ENCODE data around the gene SASH3. TPM values are rescaled to one million over a fixed set of nuclear protein-coding genes. Genes with fewer than 3 reads are reported as not detected.

Gene SASH3
- total and polyA plus RNA-seq, 2 donors from 2014 or later: 1.9 to 18.3 TPM

DNA sequence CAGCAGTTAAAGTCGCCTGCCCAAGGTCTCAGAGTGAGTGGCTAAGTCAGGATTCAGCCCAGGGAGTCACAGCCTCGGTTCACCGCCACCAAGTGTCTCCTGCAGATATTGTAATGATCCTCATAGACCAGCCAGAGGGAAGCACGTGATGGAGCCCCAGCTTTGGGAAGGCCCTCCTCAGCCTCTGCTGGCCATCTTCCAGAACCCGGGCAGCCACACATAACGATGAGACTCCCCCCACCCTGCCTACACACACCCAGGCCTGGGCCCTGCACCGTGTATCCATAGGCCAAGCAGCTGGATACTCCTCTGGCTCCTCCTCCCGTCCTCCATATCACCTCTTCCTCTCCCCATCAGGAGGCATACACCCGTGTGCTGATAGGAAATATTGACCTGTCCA, 19.6 kb upstream of the SASH3 start:
- no peak overlapping the region for H3K9ac ChIP-seq (ENCODE audit: low read length in 3 of 3)
- intact Hi-C loops (cut with DNase I): no loop called here
- H3K4me1 ChIP-seq (ENCODE audit: control insufficient read depth in 2 of 3, insufficient read depth in 2 of 3, low read depth in 1 of 3, low read length in 3 of 3): no peaks in the 10 kb centered on the region
- H3K27me3 ChIP-seq (ENCODE audit: control insufficient read depth, insufficient read depth, low read length): no peaks in the 10 kb centered on the region
- no peaks in the 10 kb centered on the region for H3K36me3 ChIP-seq (ENCODE audit: control insufficient read depth in 2 of 3, insufficient read depth in 3 of 3, low read length in 3 of 3)
- H3K4me3 ChIP-seq (ENCODE audit: low read length in 3 of 3): no peak overlapping the region
- DNase-seq (peak in 1 of 5 donors; percentile 54), FAIRE-seq (no peak)
- TF ChIP-seq, protein P1, sequence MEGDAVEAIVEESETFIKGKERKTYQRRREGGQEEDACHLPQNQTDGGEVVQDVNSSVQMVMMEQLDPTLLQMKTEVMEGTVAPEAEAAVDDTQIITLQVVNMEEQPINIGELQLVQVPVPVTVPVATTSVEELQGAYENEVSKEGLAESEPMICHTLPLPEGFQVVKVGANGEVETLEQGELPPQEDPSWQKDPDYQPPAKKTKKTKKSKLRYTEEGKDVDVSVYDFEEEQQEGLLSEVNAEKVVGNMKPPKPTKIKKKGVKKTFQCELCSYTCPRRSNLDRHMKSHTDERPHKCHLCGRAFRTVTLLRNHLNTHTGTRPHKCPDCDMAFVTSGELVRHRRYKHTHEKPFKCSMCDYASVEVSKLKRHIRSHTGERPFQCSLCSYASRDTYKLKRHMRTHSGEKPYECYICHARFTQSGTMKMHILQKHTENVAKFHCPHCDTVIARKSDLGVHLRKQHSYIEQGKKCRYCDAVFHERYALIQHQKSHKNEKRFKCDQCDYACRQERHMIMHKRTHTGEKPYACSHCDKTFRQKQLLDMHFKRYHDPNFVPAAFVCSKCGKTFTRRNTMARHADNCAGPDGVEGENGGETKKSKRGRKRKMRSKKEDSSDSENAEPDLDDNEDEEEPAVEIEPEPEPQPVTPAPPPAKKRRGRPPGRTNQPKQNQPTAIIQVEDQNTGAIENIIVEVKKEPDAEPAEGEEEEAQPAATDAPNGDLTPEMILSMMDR (IDR thresholded peaks at IDR 0.05; ENCODE audit: borderline replicate concordance, extremely low read depth, insufficient read depth): no peak
- no peak overlapping the region for H3K27ac ChIP-seq (ENCODE audit: low read depth in 2 of 2, low read length in 2 of 2)
- H3K9me3 ChIP-seq (ENCODE audit: control insufficient read depth in 2 of 3, insufficient read depth in 1 of 3, low read length in 3 of 3): no peaks in the 10 kb centered on the region

DNA sequence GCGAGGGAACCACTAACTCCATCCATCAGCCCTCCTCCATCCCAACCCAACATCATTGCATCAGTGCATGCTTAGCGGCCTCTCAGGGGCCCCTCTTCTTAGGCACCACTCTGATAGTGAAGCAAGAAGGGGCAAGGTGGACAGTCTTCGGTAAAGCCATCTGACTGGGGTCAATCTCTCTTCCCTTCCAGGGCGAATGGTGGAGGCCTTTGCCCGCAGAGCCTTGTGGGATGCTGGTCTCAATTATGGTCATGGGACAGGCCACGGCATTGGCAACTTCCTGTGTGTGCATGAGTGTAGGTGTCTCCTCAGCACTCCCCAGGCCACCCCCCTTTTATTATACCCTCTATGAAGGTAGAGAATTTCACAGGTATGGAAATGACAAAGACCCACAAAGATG, 18.8 kb upstream of the SASH3 start:
- no peaks in the 10 kb centered on the region for H3K4me1 ChIP-seq (ENCODE audit: control insufficient read depth in 2 of 3, insufficient read depth in 2 of 3, low read depth in 1 of 3, low read length in 3 of 3)
- no peaks in the 10 kb centered on the region for H3K9me3 ChIP-seq (ENCODE audit: control insufficient read depth in 2 of 3, insufficient read depth in 1 of 3, low read length in 3 of 3)
- FAIRE-seq: no peak
- DNase-seq: peak in 1 of 5 donors; percentile 18
- no peaks in the 10 kb centered on the region for H3K27me3 ChIP-seq (ENCODE audit: control insufficient read depth, insufficient read depth, low read length)
- TF ChIP-seq, protein P1 (IDR thresholded peaks at IDR 0.05; ENCODE audit: borderline replicate concordance, extremely low read depth, insufficient read depth): no peak
- H3K9ac ChIP-seq (ENCODE audit: low read length in 3 of 3): no peak overlapping the region
- intact Hi-C loops (cut with DNase I): no loop called here
- H3K27ac ChIP-seq (ENCODE audit: low read depth in 2 of 2, low read length in 2 of 2): no peak overlapping the region
- no peaks in the 10 kb centered on the region for H3K36me3 ChIP-seq (ENCODE audit: control insufficient read depth in 2 of 3, insufficient read depth in 3 of 3, low read length in 3 of 3)
- no peak overlapping the region for H3K4me3 ChIP-seq (ENCODE audit: low read length in 3 of 3)

DNA sequence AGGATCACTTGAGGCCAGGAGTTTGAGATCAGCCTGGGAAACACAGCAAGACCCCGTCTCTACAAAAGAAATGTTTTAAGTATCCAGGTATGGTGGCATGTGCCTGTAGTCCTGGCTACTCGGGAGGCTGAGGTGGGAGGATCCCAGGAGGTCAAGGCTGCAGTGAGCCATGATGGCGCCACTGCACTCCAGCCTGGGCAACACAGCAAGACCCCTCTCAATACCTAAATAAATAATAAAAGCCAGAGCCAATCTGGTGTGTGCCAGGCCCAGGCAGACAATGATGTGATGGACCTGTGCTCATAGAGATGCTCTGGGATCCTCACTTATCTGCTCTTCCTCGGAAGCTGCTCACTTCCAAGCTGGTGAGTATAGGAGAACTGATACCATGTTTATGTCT, 18.2 kb upstream of the SASH3 start:
- no peaks in the 10 kb centered on the region for H3K36me3 ChIP-seq (ENCODE audit: control insufficient read depth in 2 of 3, insufficient read depth in 3 of 3, low read length in 3 of 3)
- no peak overlapping the region for H3K9ac ChIP-seq (ENCODE audit: low read length in 3 of 3)
- H3K9me3 ChIP-seq (ENCODE audit: control insufficient read depth in 2 of 3, insufficient read depth in 1 of 3, low read length in 3 of 3): no peaks in the 10 kb centered on the region
- intact Hi-C loops (cut with DNase I): no loop called here
- no peaks in the 10 kb centered on the region for H3K27me3 ChIP-seq (ENCODE audit: control insufficient read depth, insufficient read depth, low read length)
- TF ChIP-seq, protein P1 (IDR thresholded peaks at IDR 0.05; ENCODE audit: borderline replicate concordance, extremely low read depth, insufficient read depth): no peak
- no peak for FAIRE-seq
- no peaks in the 10 kb centered on the region for H3K4me1 ChIP-seq (ENCODE audit: control insufficient read depth in 2 of 3, insufficient read depth in 2 of 3, low read depth in 1 of 3, low read length in 3 of 3)
- no peak for DNase-seq
- no peak overlapping the region for H3K4me3 ChIP-seq (ENCODE audit: low read length in 3 of 3)
- no peak overlapping the region for H3K27ac ChIP-seq (ENCODE audit: low read depth in 2 of 2, low read length in 2 of 2)

DNA sequence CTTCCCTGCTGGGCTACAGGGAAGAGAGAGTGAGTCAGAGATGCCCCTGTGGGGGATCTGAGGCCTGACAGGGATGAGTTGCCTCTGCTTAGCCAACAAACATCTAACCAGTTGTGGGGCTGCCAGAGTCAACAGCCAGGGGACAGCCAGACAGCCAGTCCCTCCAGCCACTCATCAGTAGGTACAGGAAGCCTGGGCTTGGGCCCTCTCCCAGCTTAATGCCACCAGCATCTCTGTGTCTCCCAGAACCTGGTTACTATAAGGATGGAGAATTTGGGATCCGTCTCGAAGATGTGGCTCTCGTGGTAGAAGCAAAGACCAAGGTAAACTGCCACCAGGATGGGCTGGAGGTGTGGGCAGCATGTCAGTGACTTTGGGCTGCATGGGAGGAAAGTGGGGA, 17.3 kb upstream of the SASH3 start:
- H3K9me3 ChIP-seq (ENCODE audit: control insufficient read depth in 2 of 3, insufficient read depth in 1 of 3, low read length in 3 of 3): no peaks in the 10 kb centered on the region
- H3K27me3 ChIP-seq (ENCODE audit: control insufficient read depth, insufficient read depth, low read length): no peaks in the 10 kb centered on the region
- TF ChIP-seq, protein P1 (IDR thresholded peaks at IDR 0.05; ENCODE audit: borderline replicate concordance, extremely low read depth, insufficient read depth): no peak
- H3K36me3 ChIP-seq (ENCODE audit: control insufficient read depth in 2 of 3, insufficient read depth in 3 of 3, low read length in 3 of 3): no peaks in the 10 kb centered on the region
- FAIRE-seq (no peak), DNase-seq (no peak)
- no peak overlapping the region for H3K9ac ChIP-seq (ENCODE audit: low read length in 3 of 3)
- intact Hi-C loops (cut with DNase I): no loop called here
- no peak overlapping the region for H3K4me3 ChIP-seq (ENCODE audit: low read length in 3 of 3)
- no peaks in the 10 kb centered on the region for H3K4me1 ChIP-seq (ENCODE audit: control insufficient read depth in 2 of 3, insufficient read depth in 2 of 3, low read depth in 1 of 3, low read length in 3 of 3)
- H3K27ac ChIP-seq (ENCODE audit: low read depth in 2 of 2, low read length in 2 of 2): no peak overlapping the region
